Measurements from ENCODE around the gene SEC14L2. TPM values are rescaled to one million over a fixed set of nuclear protein-coding genes. Genes with fewer than 3 reads are reported as not detected.

The SEC14L2 gene
- total and polyA plus RNA-seq, 10 of the 15 experiments (the other 5 are each of a cell fraction or from before 2014, with no cell fraction given) = 0.08 to 4.0 (median 0.48) TPM

DNA sequence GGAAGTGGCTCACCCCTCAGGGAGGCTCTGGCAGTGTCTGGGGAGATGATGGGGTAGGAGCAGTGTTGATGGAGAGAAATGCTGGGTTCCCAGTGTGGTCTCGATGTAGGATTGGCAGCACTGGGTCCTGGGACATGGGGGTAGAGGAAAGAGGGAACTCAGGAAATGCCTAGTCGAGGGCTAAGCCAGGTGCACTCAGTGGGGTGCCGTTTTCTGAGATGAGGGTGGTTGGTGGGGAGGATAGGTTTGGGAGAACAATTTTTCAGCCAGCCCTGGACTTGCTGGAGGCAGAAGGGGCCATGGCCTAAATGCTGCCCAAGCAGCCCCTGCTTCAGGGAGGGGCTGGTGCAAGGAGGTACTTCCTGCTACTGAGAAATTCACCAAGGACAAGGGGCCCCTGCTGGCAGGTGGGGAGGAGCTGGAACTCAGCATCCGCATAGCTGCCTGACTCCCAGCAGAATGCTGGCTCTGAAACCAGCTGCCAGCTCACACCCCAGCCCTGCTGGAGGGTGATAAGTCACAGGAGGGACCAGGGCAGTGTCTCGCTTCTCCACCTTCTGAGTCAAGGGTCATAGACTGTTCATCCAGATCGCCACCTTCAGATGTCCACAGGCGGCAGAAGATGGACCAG, 34.1 kb upstream of the SEC14L2 start (continued):
- TF ChIP-seq ZZZ3 (IDR thresholded peaks at IDR 0.05; ENCODE audit: control insufficient read depth, insufficient read length, low read depth) = no peak

DNA sequence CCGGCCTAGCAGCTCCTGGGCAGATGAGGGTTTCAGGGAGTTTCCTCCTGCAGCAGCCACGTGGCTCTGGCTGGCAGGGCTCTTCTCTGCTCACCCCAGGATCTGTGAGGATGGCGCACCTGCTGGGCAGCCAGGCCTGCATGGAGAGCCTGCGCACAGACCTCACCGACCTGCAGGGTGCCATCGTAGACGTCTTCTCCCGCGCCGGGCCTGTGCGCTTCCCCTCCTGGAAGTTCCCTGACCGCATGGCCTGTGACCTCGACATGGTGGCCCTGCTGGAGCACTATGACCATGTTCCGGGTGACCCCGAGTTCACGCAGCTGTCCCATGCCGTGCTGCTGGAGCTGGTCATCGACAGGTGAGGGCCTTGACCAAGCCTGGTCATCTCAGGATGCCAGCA, 30.9 kb upstream of the SEC14L2 start:
- POLR2A ChIA-PET = interaction anchor here (0.6 kb wide), 1 partner anchor 9 kb away, joined by 5 read pairs; no protein-coding TSS in a partner anchor
- RAD21 ChIA-PET (ENCODE audit: unreplicated experiment) = interaction anchor here (1.0 kb wide), 1 partner anchor 62 kb away, joined by 3 read pairs; no protein-coding TSS in a partner anchor
- Histone ChIP-seq H3K4me2 (ENCODE audit: control insufficient read depth, insufficient read depth) (no peak overlapping the region), H3K27ac (ENCODE audit: control insufficient read depth, insufficient read depth) (no peak overlapping the region), H2AFZ (ENCODE audit: control insufficient read depth, low read depth, low read length) (no peak overlapping the region), H3K9me3 (replicated peaks; ENCODE audit: control insufficient read depth, insufficient read depth, low read length) (no peaks in the 10 kb centered on the region), H3K9ac (ENCODE audit: control insufficient read depth, insufficient read depth, low read length) (no peak overlapping the region), H3K27me3 (replicated peaks in 1 of 2; ENCODE audit: control insufficient read depth in 2 of 2, insufficient read depth in 2 of 2, low read length in 1 of 2) (no peaks in the 10 kb centered on the region), H4K20me1 (ENCODE audit: control insufficient read depth, insufficient read depth) (no peaks in the 10 kb centered on the region), H3K4me3 (no peak overlapping the region), H3K4me1 (ENCODE audit: control insufficient read depth, insufficient read depth, low read length) (no peaks in the 10 kb centered on the region), H3K79me2 (ENCODE audit: control insufficient read depth, insufficient read depth, low read length) (no peaks in the 10 kb centered on the region), H3K36me3 (ENCODE audit: control insufficient read depth in 2 of 2, insufficient read depth in 2 of 2, low read length in 1 of 2) (no peaks in the 10 kb centered on the region)
- TF ChIP-seq BMI1 (IDR thresholded peaks at IDR 0.05; ENCODE audit: borderline replicate concordance) = no peak
- TF ChIP-seq, protein P1, sequence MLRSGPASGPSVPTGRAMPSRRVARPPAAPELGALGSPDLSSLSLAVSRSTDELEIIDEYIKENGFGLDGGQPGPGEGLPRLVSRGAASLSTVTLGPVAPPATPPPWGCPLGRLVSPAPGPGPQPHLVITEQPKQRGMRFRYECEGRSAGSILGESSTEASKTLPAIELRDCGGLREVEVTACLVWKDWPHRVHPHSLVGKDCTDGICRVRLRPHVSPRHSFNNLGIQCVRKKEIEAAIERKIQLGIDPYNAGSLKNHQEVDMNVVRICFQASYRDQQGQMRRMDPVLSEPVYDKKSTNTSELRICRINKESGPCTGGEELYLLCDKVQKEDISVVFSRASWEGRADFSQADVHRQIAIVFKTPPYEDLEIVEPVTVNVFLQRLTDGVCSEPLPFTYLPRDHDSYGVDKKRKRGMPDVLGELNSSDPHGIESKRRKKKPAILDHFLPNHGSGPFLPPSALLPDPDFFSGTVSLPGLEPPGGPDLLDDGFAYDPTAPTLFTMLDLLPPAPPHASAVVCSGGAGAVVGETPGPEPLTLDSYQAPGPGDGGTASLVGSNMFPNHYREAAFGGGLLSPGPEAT (IDR thresholded peaks at IDR 0.05; ENCODE audit: low read depth) = no peak
- no peak for TF ChIP-seq JUNB (IDR thresholded peaks at IDR 0.05)
- TF ChIP-seq RUNX3 (IDR thresholded peaks at IDR 0.05; ENCODE audit: low read length) = no peak
- no peak for TF ChIP-seq FOXM1 (IDR thresholded peaks at IDR 0.05; ENCODE audit: low read depth, low read length)
- TF ChIP-seq BACH1 (IDR thresholded peaks at IDR 0.05; ENCODE audit: borderline replicate concordance) = no peak
- no peak for TF ChIP-seq IRF4 (IDR thresholded peaks at IDR 0.05; ENCODE audit: low read depth, low read length)
- no peak for TF ChIP-seq CHD1 (IDR thresholded peaks at IDR 0.05; ENCODE audit: low read depth, low read length)
- no peak for TF ChIP-seq SMC3 (IDR thresholded peaks at IDR 0.05; ENCODE audit: borderline replicate concordance, low read length)
- TF ChIP-seq, protein P2, sequence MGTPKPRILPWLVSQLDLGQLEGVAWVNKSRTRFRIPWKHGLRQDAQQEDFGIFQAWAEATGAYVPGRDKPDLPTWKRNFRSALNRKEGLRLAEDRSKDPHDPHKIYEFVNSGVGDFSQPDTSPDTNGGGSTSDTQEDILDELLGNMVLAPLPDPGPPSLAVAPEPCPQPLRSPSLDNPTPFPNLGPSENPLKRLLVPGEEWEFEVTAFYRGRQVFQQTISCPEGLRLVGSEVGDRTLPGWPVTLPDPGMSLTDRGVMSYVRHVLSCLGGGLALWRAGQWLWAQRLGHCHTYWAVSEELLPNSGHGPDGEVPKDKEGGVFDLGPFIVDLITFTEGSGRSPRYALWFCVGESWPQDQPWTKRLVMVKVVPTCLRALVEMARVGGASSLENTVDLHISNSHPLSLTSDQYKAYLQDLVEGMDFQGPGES (IDR thresholded peaks at IDR 0.05) = no peak
- no peak for TF ChIP-seq CHD2 (IDR thresholded peaks at IDR 0.05; ENCODE audit: borderline replicate concordance, low read depth, low read length)
- 87% methylated on average over 18 of the region's 18 CpGs for WGBS (ENCODE audit: insufficient coverage, insufficient replicate concordance, low lambda C conversion rate, missing lambda C conversion rate)
- ATAC-seq (no peak), FAIRE-seq (no peak), DNase-seq (ENCODE audit: low read depth, low spot score) (no peak)
- SMC1A ChIA-PET (ENCODE audit: uncharacterized antibody, unreplicated experiment) = no interaction called here
- in situ Hi-C loops (cut with MboI) (no loop called here), intact Hi-C loops (cut with micrococcal nuclease; ENCODE audit: unreplicated experiment) (no loop called here)
- no TSS peak for BruUV-seq (replicated peaks)
- CTCF ChIA-PET = interaction anchor here (0.7 to 3.5 kb wide), 3 partner anchors 78 to 120 kb away, joined by 3 to 15 read pairs (median 3); no protein-coding TSS in a partner anchor

Measured in GM12878 (cell line).